HPDE6-E6E7 (cell line): Measurements from ENCODE around the gene TRPC4.
"Not testable (repeated sequence)": the region's sequence is repeated elsewhere in the genome, so short reads cannot be mapped to it uniquely, and the experiment has no call there.

Experiments
- DNase-seq: peaks from one replicate; pipeline ENCODE4 v3.0.0; 2011; ENCODE audit warnings: missing footprints; ENCODE audit errors: extremely low spot score

TRPC4 gene

GRCh38 chr13:37601648-37602440 lies 267.7 kb downstream of the TRPC4 start:
- DNase-seq: no peak

- DNase-seq: no peak
Measured at GRCh38 chr13:37599519-37599918, 270.1 kb downstream of the TRPC4 start.

GRCh38 chr13:37598597-37598996 lies 271.0 kb downstream of the TRPC4 start, which contains the start of gene POSTN:
Gene POSTN, minus strand, starts transcription at chr13:37598768. Its CDS starts 42 bp downstream, at chr13:37598726.
- no peak for DNase-seq

GRCh38 chr13:37597477-37598025 lies 272.0 kb downstream of the TRPC4 start:
- DNase-seq: no peak

GRCh38 chr13:37596805-37597204 lies 272.8 kb downstream of the TRPC4 start:
- no peak for DNase-seq

GRCh38 chr13:37595162-37595561 lies 274.4 kb downstream of the TRPC4 start:
- no peak for DNase-seq

GRCh38 chr13:37594550-37594949 lies 275.0 kb downstream of the TRPC4 start:
- DNase-seq: no peak

- DNase-seq: not testable (repeated sequence)
Measured at GRCh38 chr13:37589381-37589780, 280.2 kb downstream of the TRPC4 start.

- no peak for DNase-seq
Measured at GRCh38 chr13:37587236-37587635, 282.3 kb downstream of the TRPC4 start.
